ENCODE data around the gene ATAD2B. TPM values are rescaled to one million over a fixed set of nuclear protein-coding genes. Genes with fewer than 3 reads are reported as not detected.

Gene ATAD2B
- total and polyA plus RNA-seq, 2 of the 8 experiments (the other 6 are each of a cell fraction or from before 2014, with no cell fraction given): 3.4 to 16.1 TPM

DNA sequence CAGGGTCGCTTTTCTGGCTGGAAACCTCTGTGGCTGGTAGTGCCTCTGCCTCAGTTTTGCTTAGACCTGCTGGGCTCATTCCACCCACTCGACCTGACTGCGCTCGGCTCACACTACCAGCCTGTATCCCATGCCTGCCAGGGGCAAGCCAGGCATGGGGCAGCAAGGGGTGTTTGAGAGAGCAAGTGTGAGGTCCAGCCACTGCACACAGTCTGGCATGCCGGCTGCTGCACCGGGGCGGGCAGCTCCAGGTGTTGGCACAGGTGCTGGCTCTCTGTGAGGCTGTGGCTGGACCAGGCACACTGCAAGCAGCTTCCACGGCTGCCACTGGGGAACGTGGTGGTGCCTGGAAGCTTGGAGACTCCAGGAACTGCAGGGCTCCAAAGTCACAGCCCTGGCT is 90.9 kb downstream of the ATAD2B start (continued):
- TF ChIP-seq HDAC2 (IDR thresholded peaks at IDR 0.05; ENCODE audit: borderline replicate concordance in 1 of 2, low read depth in 2 of 2, low read length in 2 of 2): no peak
- TF ChIP-seq TAF7 (optimal IDR thresholded peaks at IDR 0.05; ENCODE audit: borderline replicate concordance, low read depth, low read length): no peak
- no peak for TF ChIP-seq TEAD4 (IDR thresholded peaks at IDR 0.05; ENCODE audit: low read depth, low read length)
- no peak for TF ChIP-seq RAD21 (IDR thresholded peaks at IDR 0.05 in 1 of 2, conservative IDR thresholded peaks at IDR 0.05 in 1 of 2; ENCODE audit: low read depth in 2 of 2, low read length in 2 of 2)

All from H1 (cell line).